H9 (cell line): ENCODE results near the gene MFSD11. TPM values are rescaled to one million over a fixed set of nuclear protein-coding genes. Genes with fewer than 3 reads are reported as not detected.

Experiments used
- DNase-seq: peaks from one replicate; pipeline ENCODE4 v3.0.0-alpha.2; 2017
- H2AFZ ChIP-seq: one replicate; pipeline ENCODE4 v1.6.1; 2013; ENCODE audit warnings: mild to moderate bottlenecking, low read length, control low read depth, moderate library complexity
- H2AK5ac ChIP-seq: 2 replicates; pipeline ENCODE4 v1.6.1; 2013; ENCODE audit warnings: low read length, control low read depth, mixed read lengths; ENCODE audit not compliant: insufficient read length
- H2BK120ac ChIP-seq: one replicate; pipeline ENCODE4 v1.6.1; 2013; ENCODE audit warnings: low read depth, mild to moderate bottlenecking, low read length, control low read depth, inconsistent platforms; ENCODE audit not compliant: poor library complexity, severe bottlenecking
- H2BK12ac ChIP-seq: 2 replicates; pipeline ENCODE4 v1.6.1; 2013; ENCODE audit warnings: low read length, control low read depth, mixed read lengths, low read depth; ENCODE audit not compliant: insufficient read length
- H2BK15ac ChIP-seq: 2 replicates; pipeline ENCODE4 v1.6.1; 2013; ENCODE audit warnings: low read depth, low read length, control low read depth
- H2BK20ac ChIP-seq: one replicate; pipeline ENCODE4 v1.6.1; 2013; ENCODE audit warnings: low read depth, mild to moderate bottlenecking, low read length, control low read depth, inconsistent platforms; ENCODE audit not compliant: poor library complexity, severe bottlenecking
- H2BK5ac ChIP-seq: 2 replicates; pipeline ENCODE4 v1.6.1; 2013; ENCODE audit warnings: low read length, control low read depth, mixed read lengths; ENCODE audit not compliant: insufficient read length
- H3K14ac ChIP-seq: 2 replicates; pipeline ENCODE4 v1.6.1; 2013; ENCODE audit warnings: low read length, control low read depth; ENCODE audit not compliant: insufficient read depth
- H3K18ac ChIP-seq: 2 replicates; pipeline ENCODE4 v1.6.1; 2013; ENCODE audit warnings: low read depth, mild to moderate bottlenecking, mixed read lengths, low read length, control low read depth; ENCODE audit not compliant: insufficient read length
- H3K23ac ChIP-seq: 2 replicates; pipeline ENCODE4 v1.6.1; 2013; ENCODE audit warnings: low read length, control low read depth, mixed read lengths, low read depth; ENCODE audit not compliant: insufficient read length
- H3K23me2 ChIP-seq: 2 replicates; pipeline ENCODE4 v1.6.1; 2013; ENCODE audit warnings: low read depth, mild to moderate bottlenecking, mixed read lengths, low read length, control low read depth; ENCODE audit not compliant: insufficient read length, poor library complexity, severe bottlenecking
- H3K27ac ChIP-seq: 2 replicates; pipeline ENCODE4 v1.5.1; 2013; ENCODE audit warnings: low read length, control low read depth, mixed read lengths, low read depth; ENCODE audit not compliant: insufficient read length
- H3K27me3 ChIP-seq: 2 replicates; pipeline ENCODE4 v1.6.1; 2013; ENCODE audit warnings: low read length, control low read depth, inconsistent platforms; ENCODE audit not compliant: insufficient read depth
- H3K4ac ChIP-seq: 2 replicates; pipeline ENCODE4 v1.6.1; 2013; ENCODE audit warnings: low read depth, mild to moderate bottlenecking, control low read depth, inconsistent platforms, low read length, moderate library complexity
- H3K4me1 ChIP-seq: 2 replicates; pipeline ENCODE4 v1.6.1; 2013; ENCODE audit warnings: low read length, control low read depth, inconsistent platforms; ENCODE audit not compliant: insufficient read depth
- H3K4me2 ChIP-seq: 2 replicates; pipeline ENCODE4 v1.6.1; 2013; ENCODE audit warnings: low read length, control low read depth, mixed read lengths; ENCODE audit not compliant: insufficient read length, insufficient read depth
- H3K56ac ChIP-seq: 2 replicates; pipeline ENCODE4 v1.6.1; 2013; ENCODE audit warnings: low read depth, mild to moderate bottlenecking, mixed read lengths, low read length, control low read depth; ENCODE audit not compliant: insufficient read length
- H3K79me1 ChIP-seq: 2 replicates; pipeline ENCODE4 v1.6.1; 2013; ENCODE audit warnings: low read depth, mild to moderate bottlenecking, moderate library complexity, low read length, control low read depth, inconsistent platforms; ENCODE audit not compliant: insufficient read depth, poor library complexity, severe bottlenecking
- H3K79me2 ChIP-seq: 2 replicates; pipeline ENCODE4 v1.6.1; 2013; ENCODE audit warnings: low read length, control low read depth, inconsistent platforms; ENCODE audit not compliant: insufficient read depth
- H3K9ac ChIP-seq: 2 replicates; pipeline ENCODE4 v1.6.1; 2013; ENCODE audit warnings: low read length, control low read depth, mixed read lengths; ENCODE audit not compliant: insufficient read length; ENCODE audit errors: extremely low read depth
- H3K9me3 ChIP-seq: one replicate; pipeline ENCODE4 v1.6.1; 2013; ENCODE audit warnings: low read depth, low read length, inconsistent platforms; ENCODE audit not compliant: control insufficient read depth
- H3T11ph ChIP-seq: one replicate; pipeline ENCODE4 v1.6.1; 2013; ENCODE audit warnings: mild to moderate bottlenecking, low read length, control low read depth, inconsistent platforms
- H4K20me1 ChIP-seq: one replicate; pipeline ENCODE4 v1.6.1; 2013; ENCODE audit not compliant: control insufficient read depth, insufficient read length, insufficient read depth
- H4K5ac ChIP-seq: 2 replicates; pipeline ENCODE4 v1.6.1; 2013; ENCODE audit warnings: low read depth, mild to moderate bottlenecking, mixed read lengths, low read length, control low read depth; ENCODE audit not compliant: insufficient read length
- H4K8ac ChIP-seq: replicated peaks from 2 replicates; pipeline ENCODE4 v1.6.1; 2013; ENCODE audit warnings: low read length, control low read depth, mixed read lengths, low read depth; ENCODE audit not compliant: insufficient read length
- H4K91ac ChIP-seq: 2 replicates; pipeline ENCODE4 v1.6.1; 2013; ENCODE audit warnings: low read depth, mild to moderate bottlenecking, moderate library complexity, mixed read lengths, low read length, control low read depth; ENCODE audit not compliant: insufficient read length
- H3K27ac Mint-ChIP-seq, 3 experiments: 2 replicates in 2 of 3; 3 replicates in 1 of 3; pipeline ENCODE4 v1.8.0; 2020 to 2021; ENCODE audit warnings: mixed read lengths in 3 of 3, mild to moderate bottlenecking in 1 of 3, moderate library complexity in 1 of 3
- H3K27me3 Mint-ChIP-seq: 2 replicates; pipeline ENCODE4 v1.8.0; 2021; ENCODE audit warnings: low read depth, mild to moderate bottlenecking, moderate library complexity, mixed read lengths
- H3K36me3 Mint-ChIP-seq, 3 experiments: 2 replicates in 2 of 3; 3 replicates in 1 of 3; pipeline ENCODE4 v1.8.0; 2020 to 2021; ENCODE audit warnings: low read depth in 3 of 3, mixed read lengths in 3 of 3; ENCODE audit not compliant: insufficient read depth in 1 of 3
- H3K4me1 Mint-ChIP-seq, 2 experiments: 2 replicates each; pipeline ENCODE4 v1.8.0; 2020; ENCODE audit warnings: mixed read lengths in 2 of 2
- H3K4me3 Mint-ChIP-seq, 2 experiments: 2 replicates in 1 of 2; 3 replicates in 1 of 2; pipeline ENCODE4 v1.8.0; 2020 to 2021; ENCODE audit warnings: mild to moderate bottlenecking in 2 of 2, mixed read lengths in 2 of 2, moderate library complexity in 1 of 2
- H3K9me3 Mint-ChIP-seq, 2 experiments: 2 replicates in 1 of 2; 3 replicates in 1 of 2; pipeline ENCODE4 v1.8.0; 2020; ENCODE audit warnings: mild to moderate bottlenecking in 2 of 2, mixed read lengths in 2 of 2, moderate library complexity in 1 of 2
- WGBS: extraction: QIAGEN DNeasy Blood & Tissue Kit; methylation state at CpG from one replicate; pipeline ENCODE4 v1.1.7; 2013; ENCODE audit warnings: missing lambda C conversion rate, low lambda C conversion rate, mixed read lengths; ENCODE audit not compliant: insufficient read length; ENCODE audit errors: extremely low coverage; 5-methylcytosine and 5-hydroxymethylcytosine counted together
- total RNA-seq: library from RNA; stranded (reverse); gene quantifications from 2 replicates; pipeline ENCODE4 v1.2.1, GENCODE V29; 2021
- TF ChIP-seq, protein P1 (sequence below): fragments of 200-600 bp; sonication (generic); conservative IDR thresholded peaks from 3 replicates; pipeline ENCODE4 v1.8.0; 2021; ENCODE audit warnings: antibody characterized with exemption, mild to moderate bottlenecking

MFSD11 gene
- total RNA-seq, 1 experiment from 2014 or later: 19.9 TPM

- H2BK15ac ChIP-seq: no peak overlapping the region
- no CpG with 5 or more reads among the region's 9 CpGs for WGBS
- no peaks in the 10 kb centered on the region for H3K79me1 ChIP-seq
Measured at GRCh38 chr17:76747716-76748363, 9.9 kb downstream of the MFSD11 start.

More at GRCh38 chr17:76747716-76748363, 9.9 kb downstream of the MFSD11 start:
- Histone ChIP-seq H3K4ac (no peak overlapping the region), H3K9me3 (no peaks in the 10 kb centered on the region), H2BK20ac (no peak overlapping the region), H2BK12ac (no peak overlapping the region), H2BK120ac (no peak overlapping the region), H3K23ac (no peak overlapping the region), H2BK5ac (no peak overlapping the region), H3K23me2 (no peaks in the 10 kb centered on the region), H3K79me2 (no peaks in the 10 kb centered on the region), H4K20me1 (no peaks in the 10 kb centered on the region), H3K4me2 (no peak overlapping the region), H3K4me1 (no peaks in the 10 kb centered on the region), H4K91ac (no peak overlapping the region), H4K8ac (no peak overlapping the region), H3K18ac (no peak overlapping the region), H2AK5ac (no peak overlapping the region), H2AFZ (no peak overlapping the region), H3K27me3 (no peaks in the 10 kb centered on the region), H3K14ac (no peak overlapping the region), H4K5ac (no peak overlapping the region), H3K27ac (no peak overlapping the region), H3K9ac (no peak overlapping the region), H3T11ph (no peak overlapping the region), H3K56ac (no peak overlapping the region)
- H3K4me1 Mint-ChIP-seq: no peaks in the 10 kb centered on the region
- no peak overlapping the region for H3K27ac Mint-ChIP-seq
- H3K36me3 Mint-ChIP-seq: peaks cover 20 to 45% (median 31%) of the 10 kb centered on the region in 3 experiments
- no peak overlapping the region for H3K4me3 Mint-ChIP-seq
- TF ChIP-seq, protein P1, sequence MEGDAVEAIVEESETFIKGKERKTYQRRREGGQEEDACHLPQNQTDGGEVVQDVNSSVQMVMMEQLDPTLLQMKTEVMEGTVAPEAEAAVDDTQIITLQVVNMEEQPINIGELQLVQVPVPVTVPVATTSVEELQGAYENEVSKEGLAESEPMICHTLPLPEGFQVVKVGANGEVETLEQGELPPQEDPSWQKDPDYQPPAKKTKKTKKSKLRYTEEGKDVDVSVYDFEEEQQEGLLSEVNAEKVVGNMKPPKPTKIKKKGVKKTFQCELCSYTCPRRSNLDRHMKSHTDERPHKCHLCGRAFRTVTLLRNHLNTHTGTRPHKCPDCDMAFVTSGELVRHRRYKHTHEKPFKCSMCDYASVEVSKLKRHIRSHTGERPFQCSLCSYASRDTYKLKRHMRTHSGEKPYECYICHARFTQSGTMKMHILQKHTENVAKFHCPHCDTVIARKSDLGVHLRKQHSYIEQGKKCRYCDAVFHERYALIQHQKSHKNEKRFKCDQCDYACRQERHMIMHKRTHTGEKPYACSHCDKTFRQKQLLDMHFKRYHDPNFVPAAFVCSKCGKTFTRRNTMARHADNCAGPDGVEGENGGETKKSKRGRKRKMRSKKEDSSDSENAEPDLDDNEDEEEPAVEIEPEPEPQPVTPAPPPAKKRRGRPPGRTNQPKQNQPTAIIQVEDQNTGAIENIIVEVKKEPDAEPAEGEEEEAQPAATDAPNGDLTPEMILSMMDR: no peak
- H3K9me3 Mint-ChIP-seq: no peaks in the 10 kb centered on the region; a peak in 1 of 5 replicates
- H3K27me3 Mint-ChIP-seq: no peaks in the 10 kb centered on the region
- DNase-seq: no peak
